ENCODE measurements around the gene NDST1.
"Not testable (repeated sequence)": the region's sequence is repeated elsewhere in the genome, so short reads cannot be mapped to it uniquely, and the experiment has no call there.

Gene NDST1

DNA sequence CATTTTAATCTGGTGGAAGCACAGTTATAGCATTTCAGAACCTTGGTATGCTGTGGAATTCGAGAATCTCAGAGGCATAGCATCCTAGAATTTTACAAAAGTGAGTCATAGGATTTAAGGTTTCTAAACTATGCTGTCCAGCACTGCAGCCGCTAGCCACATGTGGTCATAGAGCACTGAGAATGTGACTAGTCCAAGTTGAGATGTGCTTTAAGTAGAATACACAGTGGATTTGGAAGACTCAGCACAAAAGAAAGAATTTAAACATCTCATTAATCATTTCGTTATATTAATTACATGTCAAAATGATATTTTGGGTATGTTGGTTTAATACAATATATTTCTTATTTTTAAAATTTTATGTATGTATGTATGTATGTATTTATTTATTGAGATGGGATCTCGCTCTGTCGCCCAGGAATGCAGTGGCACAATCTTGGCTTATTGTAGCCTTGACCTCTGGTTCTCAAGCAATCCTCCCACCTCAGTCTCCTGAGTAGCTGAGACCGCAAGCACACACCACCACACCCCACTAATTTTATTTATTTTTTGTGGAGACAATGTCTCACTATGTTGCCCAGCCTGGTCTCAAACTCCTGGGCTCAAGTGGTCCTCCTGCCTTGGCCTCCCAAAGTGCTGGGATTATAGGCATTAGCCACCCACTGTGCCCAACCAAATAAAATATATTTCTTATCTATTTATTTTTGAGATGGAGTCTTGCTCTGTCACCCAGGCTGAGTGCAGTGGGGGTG lies 38.0 kb upstream of the NDST1 start:
- TF ChIP-seq, protein P1, sequence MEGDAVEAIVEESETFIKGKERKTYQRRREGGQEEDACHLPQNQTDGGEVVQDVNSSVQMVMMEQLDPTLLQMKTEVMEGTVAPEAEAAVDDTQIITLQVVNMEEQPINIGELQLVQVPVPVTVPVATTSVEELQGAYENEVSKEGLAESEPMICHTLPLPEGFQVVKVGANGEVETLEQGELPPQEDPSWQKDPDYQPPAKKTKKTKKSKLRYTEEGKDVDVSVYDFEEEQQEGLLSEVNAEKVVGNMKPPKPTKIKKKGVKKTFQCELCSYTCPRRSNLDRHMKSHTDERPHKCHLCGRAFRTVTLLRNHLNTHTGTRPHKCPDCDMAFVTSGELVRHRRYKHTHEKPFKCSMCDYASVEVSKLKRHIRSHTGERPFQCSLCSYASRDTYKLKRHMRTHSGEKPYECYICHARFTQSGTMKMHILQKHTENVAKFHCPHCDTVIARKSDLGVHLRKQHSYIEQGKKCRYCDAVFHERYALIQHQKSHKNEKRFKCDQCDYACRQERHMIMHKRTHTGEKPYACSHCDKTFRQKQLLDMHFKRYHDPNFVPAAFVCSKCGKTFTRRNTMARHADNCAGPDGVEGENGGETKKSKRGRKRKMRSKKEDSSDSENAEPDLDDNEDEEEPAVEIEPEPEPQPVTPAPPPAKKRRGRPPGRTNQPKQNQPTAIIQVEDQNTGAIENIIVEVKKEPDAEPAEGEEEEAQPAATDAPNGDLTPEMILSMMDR (conservative IDR thresholded peaks at IDR 0.05): no peak
- H3K27ac ChIP-seq: no peak overlapping the region

DNA sequence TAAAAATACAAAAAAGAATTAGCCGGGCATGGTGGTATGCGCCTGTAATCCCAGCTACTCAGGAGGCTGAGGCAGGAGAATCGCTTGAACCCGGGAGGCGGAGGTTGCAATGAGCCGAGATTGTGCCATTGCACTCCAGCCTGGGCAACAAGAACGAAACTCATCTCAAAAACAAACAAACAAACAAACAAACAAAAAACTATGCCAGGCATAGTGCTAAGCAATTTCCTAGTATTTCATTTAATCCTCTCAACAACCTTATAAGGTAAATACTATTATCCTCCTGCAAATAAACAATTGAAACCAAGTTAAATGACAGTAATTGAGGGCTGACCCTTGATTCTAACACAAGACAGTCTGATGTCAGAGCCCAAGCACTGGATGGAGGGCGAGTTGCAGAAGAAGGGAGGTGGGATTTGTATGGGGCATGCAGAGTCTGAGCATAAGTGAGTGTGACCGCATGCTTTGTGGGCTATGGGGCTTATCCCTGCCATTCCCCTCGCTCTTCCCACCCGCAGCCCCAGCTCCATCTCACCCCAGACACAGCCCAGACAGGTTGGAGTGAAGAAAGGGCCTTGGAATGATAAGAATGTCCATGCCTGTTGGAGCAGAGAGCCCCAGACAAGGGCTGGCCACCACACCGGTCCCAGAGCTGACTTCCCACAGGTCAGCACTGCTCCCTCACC lies 34.1 kb upstream of the NDST1 start:
- H3K27ac ChIP-seq: no peak overlapping the region
- TF ChIP-seq, protein P1 (conservative IDR thresholded peaks at IDR 0.05): no peak

DNA sequence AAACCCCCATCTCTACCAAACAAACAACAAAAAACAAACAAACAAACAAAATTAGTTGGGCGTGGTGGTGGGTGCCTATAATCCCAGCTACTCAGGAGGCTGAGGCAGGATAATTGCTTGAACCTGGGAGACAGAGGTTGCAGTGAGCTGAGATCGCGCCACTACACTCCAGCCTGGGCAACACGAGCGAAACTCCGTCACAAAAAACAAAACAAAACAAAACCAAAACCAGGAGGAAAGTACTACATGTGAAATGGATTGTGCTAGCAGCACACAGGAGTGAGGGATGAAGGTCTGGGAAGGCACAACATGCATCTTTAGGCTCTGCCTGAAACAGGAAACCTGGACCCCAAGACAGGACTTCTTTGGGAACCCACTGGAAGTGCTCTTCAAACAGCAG lies 31.4 kb upstream of the NDST1 start:
- not testable (repeated sequence) for H3K27ac ChIP-seq

DNA sequence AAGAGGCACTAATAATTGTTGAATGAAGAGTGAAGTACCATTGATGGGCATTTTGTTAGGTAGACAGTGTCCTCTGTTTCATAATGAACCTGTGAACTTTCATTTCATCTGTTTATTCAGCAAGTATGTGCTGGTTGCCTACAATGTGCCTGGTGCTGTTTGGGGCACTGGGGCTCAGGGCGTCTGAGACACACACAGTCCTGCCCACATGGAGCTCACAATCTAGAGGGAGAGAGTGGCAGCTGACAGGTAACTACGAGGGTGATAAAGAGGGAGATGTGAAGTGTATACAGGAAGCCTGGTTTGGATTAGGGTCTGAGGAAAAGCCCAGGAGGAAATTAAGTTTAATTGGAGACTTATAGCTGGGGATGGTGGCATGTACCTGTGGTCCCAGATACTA lies 28.5 kb upstream of the NDST1 start:
- TF ChIP-seq, protein P1 (conservative IDR thresholded peaks at IDR 0.05): no peak

DNA sequence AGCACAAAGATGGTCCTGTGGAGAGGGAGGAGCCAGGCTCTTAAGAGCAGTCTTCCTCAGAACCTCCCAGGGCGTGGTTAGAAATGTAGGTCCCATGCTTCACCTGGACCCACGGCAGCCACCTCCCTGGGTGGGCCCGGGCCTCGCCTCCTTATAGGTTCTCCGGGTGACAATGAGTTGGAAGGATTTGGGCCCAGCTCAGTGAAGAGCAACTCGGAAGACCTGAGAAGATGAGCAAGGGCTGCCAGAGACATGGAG lies 26.3 kb upstream of the NDST1 start:
- TF ChIP-seq, protein P1 (conservative IDR thresholded peaks at IDR 0.05): no peak
- no peak overlapping the region for H3K27ac ChIP-seq

More for the DNA sequence above, 28.5 kb upstream of the NDST1 start:
- no peak overlapping the region for H3K27ac ChIP-seq

DNA sequence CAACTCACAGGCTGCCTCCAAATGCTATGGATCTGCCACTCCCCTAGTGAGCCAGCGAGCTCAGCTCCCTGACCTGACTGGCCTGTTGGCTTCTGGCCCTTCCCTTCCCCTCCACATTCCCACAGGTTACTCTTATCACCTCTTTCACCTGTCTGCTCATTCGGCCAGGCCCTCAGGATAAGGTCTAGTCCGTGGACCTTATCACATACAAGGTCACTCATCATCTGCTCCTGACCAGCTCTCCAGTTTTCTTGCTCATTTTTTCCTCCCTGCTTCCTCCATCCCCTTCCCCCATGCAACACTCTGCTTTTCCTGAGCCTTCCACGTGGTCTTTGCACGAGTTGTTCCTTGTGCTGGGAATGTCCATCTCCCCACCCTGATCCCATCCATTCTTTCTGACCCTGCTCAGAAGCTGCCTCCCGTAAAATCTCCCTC lies 25.9 kb upstream of the NDST1 start:
- TF ChIP-seq, protein P1 (conservative IDR thresholded peaks at IDR 0.05): no peak
- H3K27ac ChIP-seq: no peak overlapping the region

DNA sequence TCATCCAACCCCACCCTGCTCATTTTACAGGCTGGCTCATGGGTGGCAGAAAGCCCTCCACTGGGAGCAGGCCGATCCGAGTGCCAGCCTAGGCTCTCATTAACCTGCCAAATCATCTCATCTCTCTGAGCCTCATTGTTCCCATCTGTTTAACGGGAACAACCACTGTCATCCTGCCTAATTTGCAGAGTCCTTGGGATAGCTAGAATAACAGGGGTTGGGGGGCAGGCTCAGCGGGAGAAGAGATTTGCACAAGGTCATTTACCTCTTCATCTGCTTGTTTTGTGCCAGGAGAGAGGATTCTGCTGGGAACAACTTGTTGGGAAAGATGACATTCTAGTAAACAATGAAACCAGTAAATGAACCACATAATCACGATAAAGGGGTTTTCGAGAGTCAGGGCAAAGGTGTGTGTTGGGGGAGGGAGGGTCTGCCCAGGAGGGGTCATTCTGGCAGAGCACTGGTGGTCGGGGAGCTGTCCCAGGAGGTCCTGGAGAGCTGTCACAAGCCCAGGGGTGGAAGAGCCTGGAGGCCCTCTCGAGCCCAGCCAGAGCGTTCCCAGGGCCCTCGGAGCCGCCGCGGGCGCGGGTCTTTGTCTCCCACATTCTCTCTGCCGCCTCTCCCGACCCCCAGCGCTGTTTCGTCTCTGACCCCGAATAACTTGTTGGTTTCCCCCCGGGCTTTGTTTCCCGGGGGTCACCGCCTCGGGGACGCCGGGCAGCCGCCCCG lies 22.8 kb upstream of the NDST1 start:
- H3K27ac ChIP-seq: peak overlapping the region; percentile 95
- TF ChIP-seq, protein P1 (conservative IDR thresholded peaks at IDR 0.05): no peak

Measured in VCaP (cell line).